Left ventricle myocardium inferior (tissue), 1 donor: ENCODE results near the gene GINS2. TPM values are rescaled to one million over a fixed set of nuclear protein-coding genes. Genes with fewer than 3 reads are reported as not detected.

Experiments
- DNase-seq: peaks from one replicate; pipeline ENCODE4 v3.0.0-alpha.2; 2020
- H3K27ac ChIP-seq: fragments of 200-600 bp; replicated peaks from 2 replicates; pipeline ENCODE4 v1.8.0; 2021
- H3K27me3 ChIP-seq: fragments of 200-600 bp; 2 replicates; pipeline ENCODE4 v1.8.0; 2021; ENCODE audit warnings: low read depth
- H3K36me3 ChIP-seq: fragments of 200-600 bp; 2 replicates; pipeline ENCODE4 v1.8.0; 2021
- H3K4me1 ChIP-seq: fragments of 200-600 bp; 2 replicates; pipeline ENCODE4 v1.8.0; 2021
- H3K4me3 ChIP-seq: fragments of 200-600 bp; 2 replicates; pipeline ENCODE4 v1.8.0; 2021; ENCODE audit warnings: mild to moderate bottlenecking, moderate library complexity
- H3K9me3 ChIP-seq: fragments of 200-600 bp; replicated peaks from 2 replicates; pipeline ENCODE4 v1.8.0; 2021
- CTCF ChIP-seq: fragments of 200-600 bp; IDR thresholded peaks from 2 replicates; pipeline ENCODE4 v1.8.0; 2021; ENCODE audit warnings: antibody characterized with exemption, mild to moderate bottlenecking, borderline replicate concordance
- intact Hi-C: fragments of 100-400 bp; cut with micrococcal nuclease; formaldehyde crosslinking; loops from one replicate; pipeline ENCODE4 v1.11.0; 2022
- total RNA-seq: library from RNA; stranded (reverse); fragmentation: NEBNext Ultra II Directional; extraction: Animal tissue kit (Norgen Biotek cat#: 25700); gene quantifications from one replicate; pipeline ENCODE4 v1.2.1, GENCODE V29; 2021
- donor health status: DM: no; HTN: yes; CAD: no; lungs with severe emphysema.

The GINS2 gene
- total RNA-seq, 1 donor from 2014 or later, result 0.44 TPM

DNA sequence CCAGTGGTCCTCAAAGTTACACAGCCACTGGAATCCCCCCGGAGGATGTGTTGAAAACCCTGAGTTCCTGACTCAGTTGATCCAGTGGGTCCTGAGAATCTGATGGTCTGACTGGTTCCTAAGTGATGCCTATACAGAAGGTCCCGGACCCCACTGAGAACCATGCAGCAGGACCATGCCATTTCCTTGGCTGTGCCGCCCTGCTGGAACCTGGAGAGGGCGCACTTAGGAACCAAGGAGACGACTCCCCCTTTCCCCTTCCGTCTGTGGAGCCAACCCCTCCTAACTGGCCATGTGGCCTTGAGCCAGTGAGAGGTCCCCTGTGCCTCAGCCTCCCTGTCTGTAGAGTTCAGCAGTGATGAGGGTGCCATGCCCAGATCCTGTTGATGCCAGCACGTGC is 40.1 kb upstream of the GINS2 start:
- intact Hi-C loops, result no loop called here
- TF ChIP-seq CTCF, result no peak
- no peaks in the 10 kb centered on the region for H3K9me3 ChIP-seq
- H3K4me3 ChIP-seq, result no peak overlapping the region
- peaks cover 4% of the 10 kb centered on the region for H3K27me3 ChIP-seq
- no peaks in the 10 kb centered on the region for H3K4me1 ChIP-seq
- DNase-seq, result no peak
- H3K36me3 ChIP-seq, result no peaks in the 10 kb centered on the region
- no peak overlapping the region for H3K27ac ChIP-seq

- TF ChIP-seq CTCF, result no peak
- Histone ChIP-seq H3K4me1 (no peaks in the 10 kb centered on the region), H3K36me3 (no peaks in the 10 kb centered on the region), H3K9me3 (no peaks in the 10 kb centered on the region), H3K27ac (no peak overlapping the region), H3K4me3 (no peak overlapping the region), H3K27me3 (peaks cover 4% of the 10 kb centered on the region)
- DNase-seq, result no peak
- intact Hi-C loops, result no loop called here
Measured at GRCh38 chr16:85724936-85725335, 36.2 kb upstream of the GINS2 start.

DNA sequence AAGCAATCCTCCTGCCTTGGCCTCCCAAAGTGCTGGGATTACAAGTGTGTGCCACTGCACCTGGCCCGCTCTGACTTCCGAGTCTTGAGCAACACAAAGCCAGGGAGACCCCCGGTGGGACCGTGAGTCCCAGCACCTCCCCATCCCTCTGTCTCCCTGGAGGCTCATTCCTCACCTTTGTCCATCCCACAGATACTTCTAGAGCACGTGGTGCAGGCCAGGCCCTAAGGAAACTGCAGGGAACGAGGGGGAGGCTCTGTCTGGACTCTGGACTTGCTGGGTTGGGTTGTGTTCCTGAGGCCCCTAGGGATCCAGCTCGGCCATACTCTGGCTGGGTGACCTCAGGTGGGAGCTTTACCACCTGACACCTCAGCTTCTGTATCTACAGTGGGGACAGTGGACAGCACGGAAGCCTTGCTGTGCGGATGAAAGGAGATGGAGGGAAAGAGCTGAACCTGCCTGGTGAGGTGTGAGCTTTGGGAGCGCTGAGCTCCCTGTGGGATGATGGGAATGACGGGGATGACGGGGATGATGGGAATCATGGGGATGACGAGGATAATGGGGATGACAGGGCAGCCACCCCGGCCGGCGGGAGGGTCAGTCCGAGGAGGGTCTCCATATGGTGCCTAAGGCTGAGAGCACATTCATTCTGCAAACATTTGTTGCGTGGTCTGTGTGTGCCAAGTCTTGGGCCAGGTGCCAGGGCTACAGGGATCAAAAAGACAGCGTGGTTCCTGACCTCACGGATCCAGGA is 35.5 kb upstream of the GINS2 start:
- Histone ChIP-seq H3K9me3 (no peaks in the 10 kb centered on the region), H3K36me3 (no peaks in the 10 kb centered on the region), H3K4me1 (no peaks in the 10 kb centered on the region), H3K4me3 (no peak overlapping the region), H3K27me3 (peaks cover 4% of the 10 kb centered on the region), H3K27ac (no peak overlapping the region)
- no peak for DNase-seq
- intact Hi-C loops, result no loop called here
- TF ChIP-seq CTCF, result no peak

DNA sequence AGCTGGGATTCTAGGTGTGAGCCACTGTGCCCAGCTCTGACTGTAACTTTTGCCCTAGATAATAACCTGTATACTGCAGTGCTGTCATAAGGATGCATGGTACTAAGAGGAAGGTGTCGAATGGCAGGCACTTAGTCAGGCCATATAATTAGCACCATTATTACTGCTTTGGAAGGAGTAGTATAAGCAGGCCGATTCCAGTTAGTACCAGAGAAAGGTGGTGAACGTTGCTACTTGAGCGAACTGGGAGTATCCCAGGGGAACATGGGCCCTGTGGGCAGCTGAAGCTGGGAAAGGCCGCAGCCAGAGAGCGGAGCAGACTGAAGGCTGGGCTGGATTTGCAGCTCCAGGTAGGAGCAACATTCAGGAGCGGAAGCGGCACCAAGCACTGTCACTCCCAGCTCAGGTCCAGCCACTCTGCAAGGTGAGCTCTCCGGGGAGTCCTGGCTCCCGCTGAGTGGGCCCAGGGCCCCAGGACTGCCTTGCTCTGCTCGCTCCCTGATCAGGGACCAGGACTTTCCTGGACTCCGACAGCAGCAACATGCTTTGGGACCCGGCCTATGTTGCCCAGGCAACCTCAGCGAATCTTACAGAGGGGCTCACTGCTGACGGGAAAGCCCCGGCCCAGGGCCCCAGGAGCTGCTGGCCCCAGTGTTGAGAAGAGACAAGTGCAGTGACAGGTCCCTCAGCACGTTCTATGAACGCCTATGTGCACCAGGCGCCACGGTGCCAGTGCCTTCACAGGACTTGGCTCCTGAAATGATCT is 33.6 kb upstream of the GINS2 start:
- DNase-seq, result no peak
- Histone ChIP-seq H3K27ac (no peak overlapping the region), H3K9me3 (no peaks in the 10 kb centered on the region), H3K36me3 (no peaks in the 10 kb centered on the region), H3K4me1 (peaks cover 13% of the 10 kb centered on the region), H3K27me3 (no peaks in the 10 kb centered on the region), H3K4me3 (no peak overlapping the region)
- intact Hi-C loops, result no loop called here
- no peak for TF ChIP-seq CTCF

GRCh38 chr16:85720302-85720637 is 31.5 kb upstream of the GINS2 start:
- peak; percentile 40 for DNase-seq
- Histone ChIP-seq H3K36me3 (no peaks in the 10 kb centered on the region), H3K27me3 (no peaks in the 10 kb centered on the region), H3K27ac (no peak overlapping the region), H3K4me3 (no peak overlapping the region), H3K9me3 (no peaks in the 10 kb centered on the region), H3K4me1 (peaks cover 32% of the 10 kb centered on the region)
- intact Hi-C loops, result no loop called here
- TF ChIP-seq CTCF, result no peak
